ENCODE measurements around the gene CACNA1E.

DNA sequence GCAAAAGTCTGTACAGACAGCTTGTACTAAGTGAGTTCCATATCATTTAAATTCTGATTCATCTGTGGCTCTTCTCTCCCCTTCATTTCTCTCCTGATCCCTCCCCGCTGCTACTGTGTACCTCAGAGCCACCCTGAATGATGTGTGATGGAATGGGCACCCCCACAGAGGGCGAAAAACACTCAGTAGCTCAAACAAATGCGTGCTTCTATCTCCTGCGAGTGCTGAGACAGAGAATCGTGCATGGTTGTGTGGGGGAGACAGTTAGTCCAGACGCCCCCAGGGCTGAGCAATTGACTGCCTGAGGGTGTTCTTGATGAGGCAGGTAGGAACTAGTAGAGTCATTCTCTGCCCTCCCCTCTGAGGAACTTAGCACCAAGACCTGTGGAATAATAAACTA lies 308.4 kb downstream of the CACNA1E start:
- TF ChIP-seq, protein P1, sequence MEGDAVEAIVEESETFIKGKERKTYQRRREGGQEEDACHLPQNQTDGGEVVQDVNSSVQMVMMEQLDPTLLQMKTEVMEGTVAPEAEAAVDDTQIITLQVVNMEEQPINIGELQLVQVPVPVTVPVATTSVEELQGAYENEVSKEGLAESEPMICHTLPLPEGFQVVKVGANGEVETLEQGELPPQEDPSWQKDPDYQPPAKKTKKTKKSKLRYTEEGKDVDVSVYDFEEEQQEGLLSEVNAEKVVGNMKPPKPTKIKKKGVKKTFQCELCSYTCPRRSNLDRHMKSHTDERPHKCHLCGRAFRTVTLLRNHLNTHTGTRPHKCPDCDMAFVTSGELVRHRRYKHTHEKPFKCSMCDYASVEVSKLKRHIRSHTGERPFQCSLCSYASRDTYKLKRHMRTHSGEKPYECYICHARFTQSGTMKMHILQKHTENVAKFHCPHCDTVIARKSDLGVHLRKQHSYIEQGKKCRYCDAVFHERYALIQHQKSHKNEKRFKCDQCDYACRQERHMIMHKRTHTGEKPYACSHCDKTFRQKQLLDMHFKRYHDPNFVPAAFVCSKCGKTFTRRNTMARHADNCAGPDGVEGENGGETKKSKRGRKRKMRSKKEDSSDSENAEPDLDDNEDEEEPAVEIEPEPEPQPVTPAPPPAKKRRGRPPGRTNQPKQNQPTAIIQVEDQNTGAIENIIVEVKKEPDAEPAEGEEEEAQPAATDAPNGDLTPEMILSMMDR (IDR thresholded peaks at IDR 0.05 in 4 of 5, conservative IDR thresholded peaks at IDR 0.05 in 1 of 5) = no peak
- no peak for TF ChIP-seq POLR2A (IDR thresholded peaks at IDR 0.05)

Data from gastrocnemius medialis (tissue), 4 donors.